Astrocyte (in vitro differentiated cells and primary cell): ENCODE measurements around the gene WIPI1.

ENCODE experiments used
- CTCF ChIP-seq: IDR thresholded peaks from 2 replicates; pipeline ENCODE4 v1.5.1; 2011; ENCODE audit warnings: low read depth, mild to moderate bottlenecking, inconsistent platforms, low read length, moderate library complexity; ENCODE audit not compliant: insufficient read depth
- EZH2 ChIP-seq: IDR thresholded peaks from 2 replicates; pipeline ENCODE4 v1.6.1; 2012; ENCODE audit warnings: mild to moderate bottlenecking, low read length, inconsistent platforms; ENCODE audit not compliant: insufficient read depth

GRCh38 chr17:68421486-68421885 lies 35.8 kb downstream of the WIPI1 start:
- no peak for TF ChIP-seq CTCF
- no peak for TF ChIP-seq EZH2
